Left lung (tissue), 10 donors: ENCODE measurements around the gene PDIA5. TPM values are rescaled to one million over a fixed set of nuclear protein-coding genes. Genes with fewer than 3 reads are reported as not detected.

ENCODE experiments used
- ATAC-seq: fragments of 200-7000 bp; cut with Tn5 transposase; one replicate; pipeline ENCODE4 v1.9.1; 2020; ENCODE audit warnings: moderate library complexity
- DNase-seq, 4 donors: peaks; one replicate each; pipeline ENCODE4 v3.0.0-alpha.2; 2013 to 2020
- H3K27ac ChIP-seq, 2 donors: fragments of 200-600 bp; sonication (generic) in 1 of 2; one replicate each; pipeline versions ENCODE4 v1.5.0 to v1.8.0; 2020 to 2021
- H3K27me3 ChIP-seq, 2 donors: fragments of 200-600 bp; sonication (generic) in 1 of 2; one replicate each; pipeline versions ENCODE4 v1.5.0 to v1.8.0; 2020 to 2021
- H3K36me3 ChIP-seq, 2 donors: fragments of 200-600 bp; sonication (generic) in 1 of 2; one replicate each; pipeline versions ENCODE4 v1.5.0 to v1.8.0; 2020 to 2021
- H3K4me1 ChIP-seq, 2 donors: fragments of 200-600 bp; one replicate each; pipeline ENCODE4 v1.8.0; 2021
- H3K4me3 ChIP-seq, 2 donors: fragments of 200-600 bp; sonication (generic) in 1 of 2; one replicate each; pipeline versions ENCODE4 v1.5.0 to v1.8.0; 2020 to 2021; ENCODE audit warnings: mild to moderate bottlenecking in 1 of 2
- H3K9me3 ChIP-seq, 2 donors: fragments of 200-600 bp; sonication (generic) in 1 of 2; one replicate each; pipeline versions ENCODE4 v1.5.0 to v1.8.0; 2020 to 2021
- CTCF ChIP-seq, 2 donors: fragments of 200-600 bp; sonication (generic) in 1 of 2; IDR thresholded peaks; one replicate each; pipeline versions ENCODE4 v1.5.0 to v1.8.0; 2021; ENCODE audit warnings: antibody characterized with exemption in 2 of 2
- intact Hi-C, 2 donors: fragments of 100-400 bp; cut with DNase I; formaldehyde crosslinking; loops; one replicate each; pipeline versions ENCODE4 v1.11.2 to v1.14.2; 2022
- polyA plus RNA-seq, 6 donors: library from polyadenylated mRNA; unstranded; fragments of 120-200 nt; gene quantifications; one replicate each; pipeline ENCODE4 v1.2.1, GENCODE V29; 2013; ENCODE audit not compliant: insufficient read length in 6 of 6
- total RNA-seq, 2 donors: library from RNA; stranded (reverse); fragmentation: NEBNext Ultra II Directional; extraction: Animal tissue kit (Norgen Biotek cat#: 25700); gene quantifications; one replicate each; pipeline ENCODE4 v1.2.1, GENCODE V29; 2021
- donor health status: DM: no; HTN: yes; CAD: no.
- donor health status: DM: no; HTN: no; CAD: no.

PDIA5 gene
- total and polyA plus RNA-seq, 8 donors, result 26.3 to 44.8 (median 29.3) TPM

DNA sequence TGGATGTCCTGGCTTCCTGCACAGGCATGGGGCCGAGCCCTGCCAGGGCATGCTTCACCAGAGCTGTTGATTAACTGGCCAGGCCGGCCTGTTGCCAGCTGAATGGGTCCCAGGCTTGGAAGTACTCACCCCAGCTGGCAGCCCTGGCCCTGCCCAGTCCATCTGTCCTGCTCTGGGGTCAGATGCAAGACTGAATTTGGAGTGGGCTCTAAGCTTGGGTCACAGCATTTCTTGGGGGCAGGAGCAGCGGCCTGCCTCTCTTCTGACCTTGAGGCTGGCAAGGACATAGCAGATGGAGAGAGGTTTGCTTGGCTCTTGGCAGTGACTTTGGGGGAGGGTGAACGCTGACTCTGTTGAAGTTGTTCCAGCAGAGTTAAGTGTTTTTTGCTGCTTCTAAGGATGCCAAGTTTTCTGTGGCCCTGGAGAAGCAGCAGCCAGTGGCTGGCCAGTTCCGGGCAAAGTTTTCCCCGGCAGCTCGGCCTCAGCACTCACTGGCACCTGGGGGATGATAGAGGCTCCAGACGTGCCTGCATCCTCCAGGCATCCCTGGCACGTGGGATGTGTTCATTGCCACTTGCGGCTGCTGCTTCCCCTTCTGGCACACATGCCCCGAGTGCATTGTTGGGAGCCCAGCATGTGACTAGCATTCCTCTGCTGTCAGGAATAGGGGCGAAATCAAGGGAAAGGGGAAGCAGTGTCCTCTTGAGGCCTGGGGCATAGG is 22.9 kb downstream of the PDIA5 start:
- no peak overlapping the region for H3K27ac ChIP-seq
- H3K4me3 ChIP-seq, result no peak overlapping the region
- peak in 2 of 4 donors; percentile 36 to 67 for DNase-seq
- H3K27me3 ChIP-seq, result no peaks in the 10 kb centered on the region
- no peaks in the 10 kb centered on the region for H3K9me3 ChIP-seq
- peaks cover 19 to 27% of the 10 kb centered on the region in 2 donors for H3K4me1 ChIP-seq
- TF ChIP-seq CTCF (IDR thresholded peaks at IDR 0.05), result no peak
- peaks cover 0 to 38% of the 10 kb centered on the region in 2 donors for H3K36me3 ChIP-seq
- ATAC-seq, result peak; percentile 85
- intact Hi-C loops, result no loop called here

- H3K9me3 ChIP-seq, result no peaks in the 10 kb centered on the region
- no peak for TF ChIP-seq CTCF (IDR thresholded peaks at IDR 0.05)
- H3K27ac ChIP-seq, result no peak overlapping the region
- ATAC-seq, result no peak
- H3K36me3 ChIP-seq, result peaks cover 0 to 47% of the 10 kb centered on the region in 2 donors
- no peak overlapping the region for H3K4me3 ChIP-seq
- H3K27me3 ChIP-seq, result no peaks in the 10 kb centered on the region
- intact Hi-C loops, result no loop called here
- DNase-seq, result no peak
- H3K4me1 ChIP-seq, result peaks cover 15% of the 10 kb centered on the region in 2 donors
These were observed 24.1 kb downstream of the PDIA5 start for GRCh38 chr3:123090728-123091531.

DNA sequence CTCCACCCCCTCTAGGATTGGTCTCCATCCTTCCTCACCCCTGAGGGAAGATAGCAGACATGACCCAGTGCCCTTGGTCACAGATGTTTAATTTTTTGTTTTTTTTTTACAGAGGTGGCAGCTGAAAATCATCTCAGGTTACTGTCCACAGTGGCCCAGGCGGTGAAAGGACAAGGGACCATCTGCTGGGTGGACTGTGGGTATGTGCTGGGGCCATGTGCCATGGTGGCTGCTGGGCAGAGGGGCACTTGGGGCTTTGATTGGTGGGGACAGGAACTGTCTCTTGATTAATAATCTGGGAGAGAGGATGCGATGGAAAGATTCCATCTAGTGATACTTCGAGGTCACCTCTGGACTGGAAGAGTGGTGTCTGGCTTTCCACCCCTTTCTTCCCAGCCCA is 25.4 kb downstream of the PDIA5 start:
- no peak for TF ChIP-seq CTCF (IDR thresholded peaks at IDR 0.05)
- DNase-seq (no peak), ATAC-seq (no peak)
- Histone ChIP-seq H3K4me3 (no peak overlapping the region), H3K27me3 (no peaks in the 10 kb centered on the region), H3K27ac (no peak overlapping the region), H3K36me3 (peaks cover 0 to 47% of the 10 kb centered on the region in 2 donors), H3K9me3 (no peaks in the 10 kb centered on the region), H3K4me1 (peaks cover 15 to 23% of the 10 kb centered on the region in 2 donors)
- intact Hi-C loops, result no loop called here

GRCh38 chr3:123093696-123094095 is 26.9 kb downstream of the PDIA5 start:
- intact Hi-C loops, result no loop called here
- ATAC-seq, result no peak
- Histone ChIP-seq H3K27ac (no peak overlapping the region), H3K27me3 (no peaks in the 10 kb centered on the region), H3K9me3 (no peaks in the 10 kb centered on the region), H3K4me3 (no peak overlapping the region), H3K4me1 (peaks cover 22 to 23% of the 10 kb centered on the region in 2 donors), H3K36me3 (peaks cover 0 to 47% of the 10 kb centered on the region in 2 donors)
- DNase-seq, result no peak
- TF ChIP-seq CTCF (IDR thresholded peaks at IDR 0.05), result no peak
